Left lung (tissue), 10 donors: Measurements from ENCODE around the gene ZAR1L. TPM values are rescaled to one million over a fixed set of nuclear protein-coding genes. Genes with fewer than 3 reads are reported as not detected.

Source experiments
- ATAC-seq: fragments of 200-7000 bp; cut with Tn5 transposase; one replicate; pipeline ENCODE4 v1.9.1; 2020; ENCODE audit warnings: moderate library complexity
- DNase-seq, 4 donors: peaks; one replicate each; pipeline ENCODE4 v3.0.0-alpha.2; 2013 to 2020
- H3K27ac ChIP-seq, 2 donors: fragments of 200-600 bp; sonication (generic) in 1 of 2; one replicate each; pipeline versions ENCODE4 v1.5.0 to v1.8.0; 2020 to 2021
- H3K27me3 ChIP-seq, 2 donors: fragments of 200-600 bp; sonication (generic) in 1 of 2; one replicate each; pipeline versions ENCODE4 v1.5.0 to v1.8.0; 2020 to 2021
- H3K36me3 ChIP-seq, 2 donors: fragments of 200-600 bp; sonication (generic) in 1 of 2; one replicate each; pipeline versions ENCODE4 v1.5.0 to v1.8.0; 2020 to 2021
- H3K4me1 ChIP-seq, 2 donors: fragments of 200-600 bp; one replicate each; pipeline ENCODE4 v1.8.0; 2021
- H3K4me3 ChIP-seq, 2 donors: fragments of 200-600 bp; sonication (generic) in 1 of 2; one replicate each; pipeline versions ENCODE4 v1.5.0 to v1.8.0; 2020 to 2021; ENCODE audit warnings: mild to moderate bottlenecking in 1 of 2
- H3K9me3 ChIP-seq, 2 donors: fragments of 200-600 bp; sonication (generic) in 1 of 2; one replicate each; pipeline versions ENCODE4 v1.5.0 to v1.8.0; 2020 to 2021
- CTCF ChIP-seq, 2 donors: fragments of 200-600 bp; sonication (generic) in 1 of 2; IDR thresholded peaks; one replicate each; pipeline versions ENCODE4 v1.5.0 to v1.8.0; 2021; ENCODE audit warnings: antibody characterized with exemption in 2 of 2
- intact Hi-C, 2 donors: fragments of 100-400 bp; cut with DNase I; formaldehyde crosslinking; loops; one replicate each; pipeline versions ENCODE4 v1.11.2 to v1.14.2; 2022
- polyA plus RNA-seq, 6 donors: library from polyadenylated mRNA; unstranded; fragments of 120-200 nt; gene quantifications; one replicate each; pipeline ENCODE4 v1.2.1, GENCODE V29; 2013; ENCODE audit not compliant: insufficient read length in 6 of 6
- total RNA-seq, 2 donors: library from RNA; stranded (reverse); fragmentation: NEBNext Ultra II Directional; extraction: Animal tissue kit (Norgen Biotek cat#: 25700); gene quantifications; one replicate each; pipeline ENCODE4 v1.2.1, GENCODE V29; 2021
- donor health status: DM: no; HTN: yes; CAD: no.
- donor health status: DM: no; HTN: no; CAD: no.

The ZAR1L gene
- total and polyA plus RNA-seq, 8 donors = not detected

GRCh38 chr13:32259116-32259515 lies 56.0 kb downstream of the ZAR1L start:
- Histone ChIP-seq H3K27me3 (no peaks in the 10 kb centered on the region), H3K4me1 (peaks cover 10 to 27% of the 10 kb centered on the region in 2 donors), H3K36me3 (peaks cover 0 to 26% of the 10 kb centered on the region in 2 donors), H3K4me3 (no peak overlapping the region), H3K27ac (peak overlapping the region in 1 of 2 donors; percentile 26), H3K9me3 (no peaks in the 10 kb centered on the region)
- no peak for TF ChIP-seq CTCF (IDR thresholded peaks at IDR 0.05)
- ATAC-seq = no peak
- DNase-seq = no peak
- intact Hi-C loops = no loop called here

GRCh38 chr13:32257649-32258048 lies 57.5 kb downstream of the ZAR1L start:
- Histone ChIP-seq H3K4me1 (peaks cover 10 to 20% of the 10 kb centered on the region in 2 donors), H3K4me3 (no peak overlapping the region), H3K9me3 (no peaks in the 10 kb centered on the region), H3K27ac (no peak overlapping the region), H3K36me3 (peaks cover 0 to 12% of the 10 kb centered on the region in 2 donors), H3K27me3 (no peaks in the 10 kb centered on the region)
- intact Hi-C loops = no loop called here
- no peak for DNase-seq
- no peak for ATAC-seq
- TF ChIP-seq CTCF (IDR thresholded peaks at IDR 0.05) = no peak

- DNase-seq = no peak
- ATAC-seq = no peak
- peak overlapping the region in 1 of 2 donors; percentile 74 for H3K27ac ChIP-seq
- no peaks in the 10 kb centered on the region for H3K9me3 ChIP-seq
- peaks cover 0 to 6% of the 10 kb centered on the region in 2 donors for H3K36me3 ChIP-seq
- peak overlapping the region in 1 of 2 donors; percentile 1 for H3K4me3 ChIP-seq
- TF ChIP-seq CTCF (IDR thresholded peaks at IDR 0.05) = no peak
- peaks cover 6 to 7% of the 10 kb centered on the region in 2 donors for H3K4me1 ChIP-seq
- intact Hi-C loops = no loop called here
- no peaks in the 10 kb centered on the region for H3K27me3 ChIP-seq
Observed at GRCh38 chr13:32256243-32256642, 58.9 kb downstream of the ZAR1L start.

- H3K4me3 ChIP-seq = peak overlapping the region; percentile 4 to 32
- peaks cover 0 to 6% of the 10 kb centered on the region in 2 donors for H3K36me3 ChIP-seq
- no peaks in the 10 kb centered on the region for H3K9me3 ChIP-seq
- intact Hi-C loops = no loop called here
- ATAC-seq = no peak
- no peaks in the 10 kb centered on the region for H3K27me3 ChIP-seq
- no peak for DNase-seq
- TF ChIP-seq CTCF (IDR thresholded peaks at IDR 0.05) = no peak
- H3K27ac ChIP-seq = peak overlapping the region; percentile 74 to 77
- H3K4me1 ChIP-seq = peaks cover 1 to 2% of the 10 kb centered on the region in 2 donors
Observed at GRCh38 chr13:32255724-32256109, 59.4 kb downstream of the ZAR1L start.

- intact Hi-C loops = no loop called here
- Histone ChIP-seq H3K9me3 (no peaks in the 10 kb centered on the region), H3K36me3 (peaks cover 0 to 11% of the 10 kb centered on the region in 2 donors), H3K27me3 (no peaks in the 10 kb centered on the region), H3K27ac (peak overlapping the region; percentile 74 to 77), H3K4me3 (peak overlapping the region; percentile 4 to 32), H3K4me1 (no peaks in the 10 kb centered on the region)
- DNase-seq (no peak), ATAC-seq (peak; percentile 23)
- no peak for TF ChIP-seq CTCF (IDR thresholded peaks at IDR 0.05)
Observed at GRCh38 chr13:32254916-32255723, 60.0 kb downstream of the ZAR1L start.
